Adrenal gland (tissue), 19 donors: ENCODE data around the gene SDR42E2. TPM values are rescaled to one million over a fixed set of nuclear protein-coding genes. Genes with fewer than 3 reads are reported as not detected.

Experiments used
- DNase-seq, 7 donors: peaks; one replicate each; pipeline ENCODE4 v3.0.0-alpha.2; 2019 to 2020
- H3K27ac ChIP-seq, 5 donors: fragments of 200-600 bp; sonication (generic) in 4 of 5; 1 replicate in 3 of 5; 2 replicates in 2 of 5; pipeline versions ENCODE4 v1.5.1 to v1.8.0; 2016 to 2020; ENCODE audit warnings: mild to moderate bottlenecking in 1 of 5
- H3K27me3 ChIP-seq: fragments of 200-600 bp; 2 replicates; pipeline ENCODE4 v1.8.0; 2021
- H3K36me3 ChIP-seq, 2 donors: fragments of 200-600 bp; replicated peaks in 1 of 2; 1 replicate in 1 of 2; 2 replicates in 1 of 2; pipeline versions ENCODE4 v1.5.1 to v1.8.0; 2018 to 2022
- H3K4me1 ChIP-seq, 2 donors: fragments of 200-600 bp; replicated peaks in 1 of 2; 1 replicate in 1 of 2; 2 replicates in 1 of 2; pipeline versions ENCODE4 v1.5.1 to v1.8.0; 2018 to 2021
- H3K4me3 ChIP-seq, 4 donors: fragments of 200-600 bp; sonication (generic) in 3 of 4; one replicate each; pipeline ENCODE4 v1.5.1; 2016 to 2018
- H3K9me3 ChIP-seq, 3 donors: fragments of 200-600 bp; sonication (generic) in 1 of 3; replicated peaks in 1 of 3; 1 replicate in 2 of 3; 2 replicates in 1 of 3; pipeline versions ENCODE4 v1.5.1 to v1.8.0; 2016 to 2021
- CTCF ChIP-seq, 6 experiments: fragments of 450-650 bp in 4 of 6; fragments of 200-600 bp in 2 of 6; sonication (generic) in 1 of 6; IDR thresholded peaks; 1 replicate in 5 of 6; 2 replicates in 1 of 6; pipeline versions ENCODE4 v1.5.1 to v1.8.0; 2016 to 2021; ENCODE audit warnings: antibody characterized with exemption in 6 of 6, mild to moderate bottlenecking in 2 of 6, moderate library complexity in 1 of 6
- POLR2A ChIP-seq, 2 donors: fragments of 450-650 bp; IDR thresholded peaks; one replicate each; pipeline ENCODE4 v1.6.1; 2017; ENCODE audit warnings: antibody characterized with exemption in 2 of 2, mild to moderate bottlenecking in 2 of 2, moderate library complexity in 1 of 2
- WGBS, 4 donors: extraction: QIAGEN DNeasy Blood & Tissue Kit in 2 of 4; methylation state at CpG; one replicate each; pipeline versions ENCODE4 v1.1.5 to v1.1.7; 2013 to 2017; 5-methylcytosine and 5-hydroxymethylcytosine counted together
- intact Hi-C, 2 donors: fragments of 100-400 bp; cut with DNase I; formaldehyde crosslinking; loops; one replicate each; pipeline versions ENCODE4 v1.14.1 to v1.15.0; 2022 to 2023
- long read RNA-seq, 10 donors: library from polyadenylated mRNA in 3 of 10; unstranded in 2 of 10; stranded (forward) in 1 of 10; transcript quantifications; one replicate each; pipeline ENCODE4 v2.0.0 and lab custom pipeline, GENCODE V29; 2021 to 2026
- polyA plus RNA-seq, 3 donors: library from polyadenylated mRNA; stranded (reverse); fragments of 200-250 nt in 2 of 3; fragments of 350-450 nt in 1 of 3; fragmentation: Illumina TruSeq in 1 of 3; extraction: RNeasy Lipid Tissue Mini Kit (QIAGEN cat#74804) in 1 of 3; gene quantifications; one replicate each; pipeline ENCODE4 v1.2.3, GENCODE V29; 2013 to 2014
- total RNA-seq, 9 donors: library from RNA; depleted of rRNA in 4 of 9; stranded (reverse); fragments of >200 nt in 4 of 9; fragments of 120-200 nt in 1 of 9; fragmentation: NEBNext Ultra II Directional in 1 of 9; extraction: Animal tissue kit (Norgen Biotek cat#: 25700) in 1 of 9; gene quantifications; one replicate each; pipeline versions ENCODE4 v1.1.0 to v1.2.4, GENCODE V29; 2013 to 2023
- donor health status: healthy with polysubstance abuse.
- donor health status: Bipolar disorder and iron deficiency.
- donor health status: DM: yes; HTN: yes; CAD: no.
- donor health status: DM: no; HTN: no; CAD: no.
- donor health status: DM: no; HTN: no; CAD: no.
- donor health status: DM: yes; HTN: yes; CAD: no.

SDR42E2 gene
- total RNA-seq = not detected
- under 1 TPM in 2 of 3 donors, not detected in 1; 0.08 to 0.10 TPM for polyA plus RNA-seq
- long read RNA-seq, donor 1 = 0 reads
- long read RNA-seq, donor 2 = 0 reads
- long read RNA-seq, donor 3 = 0 reads
- long read RNA-seq, donor 4 = 0 reads
- long read RNA-seq, donor 5 = 0 reads
- long read RNA-seq, donor 6 = 0 reads
- long read RNA-seq, donor 7 = 0 reads
- long read RNA-seq, donor 8 = 0 reads
- long read RNA-seq, donor 9 = 0 reads
- long read RNA-seq, donor 10 = 0 reads

GRCh38 chr16:22161999-22162655 lies at the start of gene SDR42E2:
TSS of gene SDR42E2 (plus strand) at chr16:22162506. CDS start at chr16:22165583, 3,077 bp downstream.
- no peaks in the 10 kb centered on the region for H3K9me3 ChIP-seq
- 6 to 36% (median 10%) methylated on average over 8 to 40 of the region's 40 CpGs for WGBS, 4 donors
- H3K36me3 ChIP-seq = no peaks in the 10 kb centered on the region
- peaks cover 16% of the 10 kb centered on the region for H3K27me3 ChIP-seq
- H3K4me1 ChIP-seq = no peaks in the 10 kb centered on the region
- no peak within 1 kb of the TSS for H3K27ac ChIP-seq
- TF ChIP-seq CTCF (IDR thresholded peaks at IDR 0.05) = no peak
- TF ChIP-seq POLR2A (IDR thresholded peaks at IDR 0.05) = no peak
- DNase-seq = no peak
- intact Hi-C loops = no loop called here
- H3K4me3 ChIP-seq = no peak within 1 kb of the TSS

- no peak for DNase-seq
- H3K36me3 ChIP-seq = no peaks in the 10 kb centered on the region
- H3K9me3 ChIP-seq = no peaks in the 10 kb centered on the region
- whole genome bisulfite sequencing, 4 donors = 64 to 84% (median 77%) methylated on average over 1 to 2 of the region's 2 CpGs
- H3K4me1 ChIP-seq = no peaks in the 10 kb centered on the region
- H3K4me3 ChIP-seq = no peak overlapping the region
- H3K27ac ChIP-seq = no peak overlapping the region
- intact Hi-C loops = no loop called here
- TF ChIP-seq CTCF (IDR thresholded peaks at IDR 0.05) (no peak), POLR2A (IDR thresholded peaks at IDR 0.05) (no peak)
- H3K27me3 ChIP-seq = no peaks in the 10 kb centered on the region
Measured at GRCh38 chr16:22116095-22116700, 46.1 kb upstream of the SDR42E2 start.

GRCh38 chr16:22117609-22118008 lies 44.7 kb upstream of the SDR42E2 start:
- no peak for TF ChIP-seq CTCF (IDR thresholded peaks at IDR 0.05)
- no peak for TF ChIP-seq POLR2A (IDR thresholded peaks at IDR 0.05)
- Histone ChIP-seq H3K9me3 (no peaks in the 10 kb centered on the region), H3K27ac (no peak overlapping the region), H3K4me1 (no peaks in the 10 kb centered on the region), H3K27me3 (no peaks in the 10 kb centered on the region), H3K36me3 (no peaks in the 10 kb centered on the region), H3K4me3 (no peak overlapping the region)
- intact Hi-C loops = no loop called here
- 76 to 87% (median 79%) methylated on average over 2 of the region's 2 CpGs for WGBS, 4 donors
- DNase-seq = no peak

GRCh38 chr16:22120440-22120839 lies 41.9 kb upstream of the SDR42E2 start:
- TF ChIP-seq POLR2A (IDR thresholded peaks at IDR 0.05) (no peak), CTCF (IDR thresholded peaks at IDR 0.05) (no peak)
- intact Hi-C loops = no loop called here
- DNase-seq = no peak

More at GRCh38 chr16:22120440-22120839, 41.9 kb upstream of the SDR42E2 start:
- Histone ChIP-seq H3K4me1 (no peaks in the 10 kb centered on the region), H3K27me3 (no peaks in the 10 kb centered on the region), H3K9me3 (no peaks in the 10 kb centered on the region), H3K36me3 (no peaks in the 10 kb centered on the region), H3K4me3 (no peak overlapping the region), H3K27ac (no peak overlapping the region)
- WGBS, 4 donors = 64 to 87% (median 84%) methylated on average over 3 of the region's 3 CpGs
